GM13977 (cell line): ENCODE data around the gene GALNTL6.

Experiments used
- DNase-seq: peaks from one replicate; pipeline ENCODE4 v3.0.0; 2012; ENCODE audit warnings: low spot score
- in situ Hi-C: fragments of 300-500 bp; cut with MboI; formaldehyde crosslinking; loops from one replicate; pipeline ENCODE4 v1.12.0; 2022; ENCODE audit warnings: low sequenced_read_pairs, low pct_unique_long_range_greater_than_20kb, mixed read lengths, inconsistent platforms; ENCODE audit not compliant: unreplicated experiment
- TF ChIP-seq, protein P1 (sequence below): IDR thresholded peaks from 2 replicates; pipeline ENCODE4 v1.5.1; 2012; ENCODE audit warnings: mild to moderate bottlenecking, control low read depth; ENCODE audit not compliant: insufficient read depth; ENCODE audit errors: extremely low read depth, missing control alignments

Gene GALNTL6

DNA sequence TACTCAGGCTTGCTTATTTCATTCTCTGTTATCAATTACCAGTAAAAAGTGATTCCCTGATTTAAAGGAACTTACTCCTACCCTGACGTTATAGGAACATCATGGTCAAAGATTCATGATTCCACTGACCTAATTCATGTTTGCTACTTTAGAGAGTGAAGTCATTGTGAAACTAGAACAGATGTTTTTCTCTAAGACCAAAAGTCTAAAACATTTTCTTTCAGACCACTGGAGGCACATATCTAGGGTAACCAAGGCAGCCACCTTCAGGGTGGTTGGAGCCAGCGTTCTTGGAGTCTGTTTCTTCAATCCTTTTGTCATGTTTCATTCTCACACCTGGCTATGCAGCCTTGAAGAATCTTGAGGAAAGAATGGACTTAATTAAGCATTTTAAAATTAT lies 77.8 kb downstream of the GALNTL6 start:
- in situ Hi-C loops, result no loop called here
- TF ChIP-seq, protein P1, sequence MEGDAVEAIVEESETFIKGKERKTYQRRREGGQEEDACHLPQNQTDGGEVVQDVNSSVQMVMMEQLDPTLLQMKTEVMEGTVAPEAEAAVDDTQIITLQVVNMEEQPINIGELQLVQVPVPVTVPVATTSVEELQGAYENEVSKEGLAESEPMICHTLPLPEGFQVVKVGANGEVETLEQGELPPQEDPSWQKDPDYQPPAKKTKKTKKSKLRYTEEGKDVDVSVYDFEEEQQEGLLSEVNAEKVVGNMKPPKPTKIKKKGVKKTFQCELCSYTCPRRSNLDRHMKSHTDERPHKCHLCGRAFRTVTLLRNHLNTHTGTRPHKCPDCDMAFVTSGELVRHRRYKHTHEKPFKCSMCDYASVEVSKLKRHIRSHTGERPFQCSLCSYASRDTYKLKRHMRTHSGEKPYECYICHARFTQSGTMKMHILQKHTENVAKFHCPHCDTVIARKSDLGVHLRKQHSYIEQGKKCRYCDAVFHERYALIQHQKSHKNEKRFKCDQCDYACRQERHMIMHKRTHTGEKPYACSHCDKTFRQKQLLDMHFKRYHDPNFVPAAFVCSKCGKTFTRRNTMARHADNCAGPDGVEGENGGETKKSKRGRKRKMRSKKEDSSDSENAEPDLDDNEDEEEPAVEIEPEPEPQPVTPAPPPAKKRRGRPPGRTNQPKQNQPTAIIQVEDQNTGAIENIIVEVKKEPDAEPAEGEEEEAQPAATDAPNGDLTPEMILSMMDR, result no peak
- DNase-seq, result peak; percentile 15

DNA sequence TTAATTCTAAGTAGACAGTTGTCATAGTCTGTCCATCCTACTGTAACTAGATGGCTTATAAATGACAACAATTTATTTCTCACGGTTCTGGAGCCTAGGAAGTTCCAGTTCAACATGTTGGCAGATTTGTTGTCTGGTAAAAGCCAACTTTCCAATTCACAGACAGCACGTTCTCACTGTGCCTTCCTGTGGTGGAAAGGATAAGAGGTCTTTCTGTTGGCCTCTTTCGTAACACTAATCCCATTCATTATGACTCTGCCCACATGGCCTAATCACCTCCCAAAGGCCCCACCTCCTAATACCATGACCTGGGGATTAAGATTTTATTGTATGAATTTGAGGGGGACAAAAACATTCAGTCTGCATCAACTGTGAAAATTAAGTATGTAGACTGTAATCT lies 83.2 kb downstream of the GALNTL6 start:
- DNase-seq, result no peak
- TF ChIP-seq, protein P1, result no peak
- in situ Hi-C loops, result no loop called here

DNA sequence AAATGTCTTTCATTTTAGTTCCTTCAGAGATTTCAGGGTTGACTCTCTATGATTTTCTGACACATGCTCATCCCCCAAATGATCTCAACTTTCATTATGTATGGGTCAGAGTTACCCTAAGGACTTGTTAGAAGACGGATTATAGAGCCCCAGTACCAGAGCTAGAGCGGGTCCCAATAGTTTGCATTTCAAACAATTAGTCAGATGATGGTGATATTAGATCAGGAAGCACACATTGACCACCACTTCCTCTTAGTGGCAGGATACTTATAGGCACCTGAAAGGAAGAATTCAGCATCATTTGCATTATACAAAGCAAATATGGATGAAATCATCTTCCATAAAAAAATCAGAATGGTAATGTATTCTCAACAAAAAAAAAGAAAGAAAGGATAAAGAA lies 106.1 kb downstream of the GALNTL6 start:
- TF ChIP-seq, protein P1, result no peak
- DNase-seq, result no peak
- in situ Hi-C loops, result no loop called here

DNA sequence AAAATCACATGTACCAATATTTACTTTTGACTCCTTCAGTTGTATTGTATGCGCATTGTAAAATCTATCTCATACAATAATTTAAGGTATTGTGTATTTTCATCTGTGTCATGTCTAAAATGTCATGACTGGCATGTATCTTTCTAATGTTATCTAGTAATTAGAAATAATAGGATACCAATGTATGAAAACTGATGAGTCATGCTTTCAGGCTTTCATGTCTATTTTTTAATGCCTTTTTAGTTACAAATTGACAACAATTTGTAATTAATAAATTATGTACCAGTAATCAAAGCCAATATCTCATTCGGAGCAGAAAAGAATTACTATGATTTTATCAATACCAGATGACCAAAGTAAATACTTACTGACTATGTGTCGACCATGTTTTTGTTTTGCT lies 107.7 kb downstream of the GALNTL6 start:
- no peak for DNase-seq
- TF ChIP-seq, protein P1, result no peak
- in situ Hi-C loops, result no loop called here

DNA sequence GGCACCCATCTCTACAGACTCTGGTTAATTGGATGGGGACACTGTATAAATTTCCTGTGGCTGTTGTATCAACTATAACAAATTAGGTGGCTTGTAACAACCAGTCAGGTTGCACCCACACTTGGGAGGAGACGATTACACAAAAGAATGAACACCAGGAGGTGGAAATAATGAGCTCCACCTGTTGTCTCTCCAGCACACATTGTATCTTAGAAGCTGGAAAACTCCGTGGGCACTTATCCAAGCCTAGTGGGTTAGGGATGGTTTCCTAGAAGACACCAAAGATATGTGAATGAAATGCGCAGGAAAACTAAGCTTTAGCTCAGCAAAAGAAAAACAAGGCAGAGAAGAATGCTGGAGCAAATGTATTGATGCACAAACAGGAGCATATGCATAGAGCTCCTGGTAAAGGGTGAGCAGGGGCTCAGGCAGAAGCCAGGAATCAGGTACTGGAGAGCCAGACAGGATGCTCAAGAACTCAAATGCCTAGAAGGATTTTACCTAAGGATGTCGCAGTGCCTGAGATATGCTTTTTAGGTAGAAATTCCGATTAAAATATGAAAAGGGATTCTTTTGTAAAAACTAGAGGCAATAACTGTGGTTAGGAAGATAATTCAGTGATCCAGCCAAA lies 111.7 kb downstream of the GALNTL6 start:
- DNase-seq, result no peak
- in situ Hi-C loops, result no loop called here
- TF ChIP-seq, protein P1, result no peak

DNA sequence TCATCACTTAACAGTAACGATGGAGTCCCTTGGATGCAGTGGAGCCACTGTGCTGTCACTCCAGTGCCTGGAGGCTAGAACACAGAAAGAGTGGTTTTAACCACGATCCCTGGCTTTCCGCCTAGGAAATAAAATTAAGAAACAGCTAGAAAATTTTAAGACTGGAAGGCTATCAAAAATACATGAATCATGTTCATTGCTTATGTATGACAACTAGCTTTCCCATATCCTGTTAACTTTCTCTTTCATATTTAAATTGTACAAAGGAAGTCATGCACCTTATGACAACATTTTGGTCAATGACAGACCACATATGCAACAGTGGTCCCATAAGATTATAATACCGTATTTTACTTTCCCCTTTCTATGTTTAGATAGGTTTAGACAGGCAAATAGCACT lies 115.1 kb downstream of the GALNTL6 start:
- no peak for DNase-seq
- TF ChIP-seq, protein P1, result no peak
- in situ Hi-C loops, result no loop called here
